Hindlimb muscle (tissue), 1 donor: ENCODE data around the gene PFKL. TPM values are rescaled to one million over a fixed set of nuclear protein-coding genes. Genes with fewer than 3 reads are reported as not detected.

Experiments
- DNase-seq: peaks from one replicate; pipeline ENCODE4 v3.0.0-alpha.2; 2013
- polyA plus RNA-seq: library from polyadenylated mRNA; unstranded; fragments of 120-200 nt; gene quantifications from one replicate; pipeline ENCODE4 v1.2.1, GENCODE V29; 2013; ENCODE audit not compliant: insufficient read length

The PFKL gene
- polyA plus RNA-seq = 65.1 TPM

- peak; percentile 65 for DNase-seq
Measured at GRCh38 chr21:44299458-44300261, at the start of gene PFKL. TSS of gene PFKL (plus strand) at chr21:44300053. CDS start at chr21:44300106, 53 bp downstream.

- DNase-seq = no peak
Measured at GRCh38 chr21:44253832-44254710, 45.8 kb upstream of the PFKL start.

- DNase-seq = no peak
Measured at GRCh38 chr21:44255511-44255981, 44.3 kb upstream of the PFKL start.

- DNase-seq = no peak
Measured at GRCh38 chr21:44258056-44258725, 41.7 kb upstream of the PFKL start.

- no peak for DNase-seq
Measured at GRCh38 chr21:44259082-44259705, 40.7 kb upstream of the PFKL start.

- DNase-seq = no peak
Measured at GRCh38 chr21:44260066-44260465, 39.8 kb upstream of the PFKL start.

- no peak for DNase-seq
Measured at GRCh38 chr21:44260791-44261631, 38.8 kb upstream of the PFKL start.

- DNase-seq = no peak
Measured at GRCh38 chr21:44261675-44262295, 38.1 kb upstream of the PFKL start, which contains the start of gene DNMT3L. TSS of gene DNMT3L (minus strand) at chr21:44261897. CDS start at chr21:44261259, 638 bp downstream.

GRCh38 chr21:44262338-44263056, 37.4 kb upstream of the PFKL start:
- DNase-seq = no peak

- DNase-seq = no peak
Measured at GRCh38 chr21:44263221-44263760, 36.6 kb upstream of the PFKL start.

- no peak for DNase-seq
Measured at GRCh38 chr21:44263768-44264167, 36.1 kb upstream of the PFKL start.

- DNase-seq = no peak
Measured at GRCh38 chr21:44265734-44266270, 34.1 kb upstream of the PFKL start.

GRCh38 chr21:44267655-44268142, 32.2 kb upstream of the PFKL start:
- no peak for DNase-seq

GRCh38 chr21:44269090-44269489, 30.8 kb upstream of the PFKL start:
- DNase-seq = no peak

- DNase-seq = no peak
Measured at GRCh38 chr21:44271558-44272283, 28.1 kb upstream of the PFKL start.

GRCh38 chr21:44272284-44272858, 27.5 kb upstream of the PFKL start:
- DNase-seq = no peak

GRCh38 chr21:44273046-44273445, 26.8 kb upstream of the PFKL start:
- no peak for DNase-seq

- DNase-seq = no peak
Measured at GRCh38 chr21:44275041-44275440, 24.8 kb upstream of the PFKL start.
